PC-3 (cell line): ENCODE results near the gene MGST1. TPM values are rescaled to one million over a fixed set of nuclear protein-coding genes. Genes with fewer than 3 reads are reported as not detected.

Experiments
- ATAC-seq: fragments of 200-7000 bp; cut with Tn5 transposase; 2 replicates; pipeline ENCODE4 v1.9.1; 2020; ENCODE audit warnings: mild to moderate bottlenecking, moderate library complexity
- BruUV-seq: library from RNA; stranded (reverse); fragments of 400-500 nt; replicated peaks from 2 replicates; lab custom pipeline; 2021; lab: Mats Ljungman, UMichigan
- CTCF ChIA-PET: fragments of 300-600 bp; sonication (Branson Sonifier 250); formaldehyde crosslinking; loops from one replicate; lab custom pipeline; 2022; ENCODE audit warnings: antibody characterized with exemption; lab: Charles Lee
- POLR2A ChIA-PET: fragments of 300-600 bp; sonication (Branson Sonifier 250); formaldehyde crosslinking; loops from one replicate; lab custom pipeline; 2022; ENCODE audit warnings: antibody characterized with exemption; ENCODE audit not compliant: unreplicated experiment; lab: Charles Lee
- DNase-seq: peaks from one replicate; pipeline ENCODE4 v3.0.0-alpha.2; 2015
- H2AFZ ChIP-seq: fragments of 300-600 bp; sonication (generic); 2 replicates; pipeline ENCODE4 v1.6.0; 2016; ENCODE audit warnings: antibody characterized with exemption, low read length
- H3F3A ChIP-seq: fragments of 300-600 bp; sonication (generic); one replicate; pipeline ENCODE4 v1.6.0; 2017; ENCODE audit warnings: antibody characterized with exemption, low read length, control low read depth, mild to moderate bottlenecking; ENCODE audit not compliant: unreplicated experiment
- H3K27ac ChIP-seq: fragments of 300-600 bp; sonication (generic); 2 replicates; pipeline ENCODE4 v1.5.1; 2016; ENCODE audit warnings: mild to moderate bottlenecking, low read length
- H3K27me3 ChIP-seq: fragments of 300-600 bp; sonication (generic); 2 replicates; pipeline ENCODE4 v1.6.1; 2016; ENCODE audit warnings: low read length, mixed read lengths
- H3K36me3 ChIP-seq: fragments of 300-600 bp; sonication (generic); 2 replicates; pipeline ENCODE4 v1.6.1; 2016; ENCODE audit warnings: low read depth, mixed run types, low read length, mixed read lengths
- H3K4me1 ChIP-seq: fragments of 300-600 bp; sonication (generic); 2 replicates; pipeline ENCODE4 v1.5.1; 2016; ENCODE audit warnings: low read length; ENCODE audit not compliant: insufficient read depth
- H3K4me2 ChIP-seq: fragments of 300-600 bp; sonication (generic); 2 replicates; pipeline ENCODE4 v1.6.0; 2016; ENCODE audit warnings: low read length
- H3K4me3 ChIP-seq: fragments of 300-600 bp; sonication (generic); 2 replicates; pipeline ENCODE4 v1.5.1; 2016; ENCODE audit warnings: mild to moderate bottlenecking, low read length, mixed read lengths
- H3K79me2 ChIP-seq: fragments of 300-600 bp; sonication (generic); 2 replicates; pipeline ENCODE4 v1.6.1; 2017; ENCODE audit warnings: low read length, mixed read lengths
- H3K9ac ChIP-seq: fragments of 300-600 bp; sonication (generic); 2 replicates; pipeline ENCODE4 v1.6.0; 2016; ENCODE audit warnings: mild to moderate bottlenecking, low read length
- H3K9me2 ChIP-seq: fragments of 300-600 bp; sonication (generic); replicated peaks from 2 replicates; pipeline ENCODE4 v1.6.1; 2016; ENCODE audit warnings: mixed run types, low read length, mixed read lengths
- H3K9me3 ChIP-seq: fragments of 300-600 bp; sonication (generic); 2 replicates; pipeline ENCODE4 v1.6.1; 2016; ENCODE audit warnings: low read length, mixed read lengths
- H4K20me1 ChIP-seq: fragments of 300-600 bp; sonication (generic); 2 replicates; pipeline ENCODE4 v1.6.1; 2016; ENCODE audit warnings: low read length, mixed read lengths
- EZH2 ChIP-seq: fragments of 300-600 bp; sonication (generic); IDR thresholded peaks from one replicate; pipeline ENCODE4 v1.6.1; 2017; ENCODE audit warnings: antibody characterized with exemption, mild to moderate bottlenecking, low read length; ENCODE audit not compliant: unreplicated experiment
- EZH2phosphoT487 ChIP-seq: fragments of 300-600 bp; sonication (generic); IDR thresholded peaks from 2 replicates; pipeline ENCODE4 v1.6.1; 2018; ENCODE audit warnings: mild to moderate bottlenecking, antibody characterized with exemption, low read length, borderline replicate concordance
- intact Hi-C: fragments of 100-400 bp; cut with micrococcal nuclease; formaldehyde crosslinking; loops from 2 replicates; pipeline ENCODE4 v1.9.0; 2023
- total RNA-seq: library from RNA; depleted of rRNA; stranded (reverse); fragments of >200 nt; gene quantifications from 2 replicates; pipeline ENCODE4 v1.2.3, GENCODE V29; 2014
- TF ChIP-seq, protein P1 (sequence below): fragments of 300-600 bp; sonication (generic); conservative IDR thresholded peaks from 2 replicates; pipeline ENCODE4 v1.5.1; 2017; ENCODE audit warnings: antibody characterized with exemption, low read depth, mild to moderate bottlenecking, low read length

MGST1 gene
- total RNA-seq, 1 experiment from 2014 or later = 105 TPM

DNA sequence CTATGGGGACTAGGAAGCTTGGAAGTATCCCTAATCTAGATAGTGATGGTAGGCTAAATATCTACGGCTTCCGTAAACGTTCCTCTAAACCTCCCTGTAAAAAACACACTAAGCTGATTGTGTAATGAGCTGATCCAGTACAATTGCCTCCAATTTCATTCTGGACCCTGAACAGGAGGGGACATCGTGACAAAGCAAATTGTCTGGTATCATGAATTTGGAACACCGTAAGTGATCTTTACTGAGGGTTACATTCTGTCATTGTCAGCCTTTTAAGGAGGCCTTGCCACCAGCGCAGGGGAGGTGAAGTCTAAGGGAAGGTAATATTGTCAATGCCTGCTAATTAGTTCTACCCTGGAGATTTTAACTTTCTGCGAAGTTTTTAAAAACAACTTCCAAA is 487 bp upstream of the MGST1 start:
- H3K27me3 ChIP-seq = no peaks in the 10 kb centered on the region
- H3K9me3 ChIP-seq = no peaks in the 10 kb centered on the region
- no peak for DNase-seq
- peaks cover 57% of the 10 kb centered on the region for H3K79me2 ChIP-seq
- peaks cover 8% of the 10 kb centered on the region for H4K20me1 ChIP-seq
- H3K4me3 ChIP-seq = peak overlapping the region; percentile 93
- H3K9ac ChIP-seq = peak overlapping the region; percentile 99
- POLR2A ChIA-PET = no interaction called here
- H3K4me1 ChIP-seq = peaks cover 37% of the 10 kb centered on the region
- H3K36me3 ChIP-seq = peaks cover 6% of the 10 kb centered on the region
- intact Hi-C loops = loop anchor here (5.0 kb wide), 1 partner anchor 50 kb away; no protein-coding TSS in a partner anchor
- TSS peak; percentile 29 for BruUV-seq
- peak overlapping the region; percentile 89 for H3K4me2 ChIP-seq
- peak overlapping the region; percentile 99 for H3K27ac ChIP-seq
- H2AFZ ChIP-seq = peak overlapping the region; percentile 81
- no peak for TF ChIP-seq EZH2phosphoT487
- TF ChIP-seq, protein P1, sequence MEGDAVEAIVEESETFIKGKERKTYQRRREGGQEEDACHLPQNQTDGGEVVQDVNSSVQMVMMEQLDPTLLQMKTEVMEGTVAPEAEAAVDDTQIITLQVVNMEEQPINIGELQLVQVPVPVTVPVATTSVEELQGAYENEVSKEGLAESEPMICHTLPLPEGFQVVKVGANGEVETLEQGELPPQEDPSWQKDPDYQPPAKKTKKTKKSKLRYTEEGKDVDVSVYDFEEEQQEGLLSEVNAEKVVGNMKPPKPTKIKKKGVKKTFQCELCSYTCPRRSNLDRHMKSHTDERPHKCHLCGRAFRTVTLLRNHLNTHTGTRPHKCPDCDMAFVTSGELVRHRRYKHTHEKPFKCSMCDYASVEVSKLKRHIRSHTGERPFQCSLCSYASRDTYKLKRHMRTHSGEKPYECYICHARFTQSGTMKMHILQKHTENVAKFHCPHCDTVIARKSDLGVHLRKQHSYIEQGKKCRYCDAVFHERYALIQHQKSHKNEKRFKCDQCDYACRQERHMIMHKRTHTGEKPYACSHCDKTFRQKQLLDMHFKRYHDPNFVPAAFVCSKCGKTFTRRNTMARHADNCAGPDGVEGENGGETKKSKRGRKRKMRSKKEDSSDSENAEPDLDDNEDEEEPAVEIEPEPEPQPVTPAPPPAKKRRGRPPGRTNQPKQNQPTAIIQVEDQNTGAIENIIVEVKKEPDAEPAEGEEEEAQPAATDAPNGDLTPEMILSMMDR = no peak
- no peaks in the 10 kb centered on the region for H3K9me2 ChIP-seq
- ATAC-seq = no peak
- CTCF ChIA-PET = no interaction called here
- H3F3A ChIP-seq = peaks cover 3% of the 10 kb centered on the region

DNA sequence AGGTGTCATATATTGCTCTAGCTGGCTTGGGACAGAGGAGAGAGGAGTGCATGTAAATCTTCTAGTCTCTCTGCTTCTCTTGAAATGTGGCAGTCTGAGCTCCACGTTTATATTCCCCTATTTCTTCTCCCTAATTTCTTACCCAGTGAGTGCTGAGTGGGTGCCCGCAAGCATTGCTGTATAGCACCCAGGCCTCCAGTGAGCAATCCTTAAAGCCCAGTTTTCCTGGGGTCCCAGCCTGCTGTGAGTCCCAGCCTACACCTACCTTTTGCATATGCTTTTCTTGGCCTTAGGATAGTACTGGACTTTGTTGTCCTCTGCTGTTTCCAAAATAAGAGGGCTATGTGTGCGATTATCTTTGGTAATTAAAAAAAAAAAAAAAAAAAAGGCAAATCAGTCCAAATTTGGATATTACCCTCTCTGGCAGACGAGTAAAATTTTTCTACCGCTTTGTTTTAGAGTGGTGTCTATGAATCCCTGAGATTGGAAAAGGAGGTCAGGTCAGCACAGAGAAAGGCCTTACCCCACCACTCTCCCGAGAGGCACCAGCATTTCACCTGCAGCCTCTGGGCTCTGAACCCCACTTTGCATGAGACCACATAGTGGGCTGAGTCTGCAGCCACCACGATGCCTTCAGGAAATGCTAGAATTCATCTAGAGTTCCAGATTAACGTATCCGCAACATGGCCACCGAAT is 1.1 kb downstream of the MGST1 start:
- H3K79me2 ChIP-seq = peaks cover 73% of the 10 kb centered on the region
- ChIA-PET CTCF (no interaction called here), POLR2A (no interaction called here)
- intact Hi-C loops = loop anchor here (5.0 kb wide), 1 partner anchor 51 kb away; no protein-coding TSS in a partner anchor
- ATAC-seq = peak; percentile 3
- no peak for DNase-seq
- peaks cover 17% of the 10 kb centered on the region for H4K20me1 ChIP-seq
- peaks cover 19% of the 10 kb centered on the region for H3K36me3 ChIP-seq
- no peaks in the 10 kb centered on the region for H3K27me3 ChIP-seq
- H3K4me2 ChIP-seq = peak overlapping the region; percentile 89
- BruUV-seq = TSS peak; percentile 71
- H3K27ac ChIP-seq = peak overlapping the region; percentile 99
- H3K4me3 ChIP-seq = peak overlapping the region; percentile 93
- peaks cover 3% of the 10 kb centered on the region for H3F3A ChIP-seq
- H3K9me2 ChIP-seq = no peaks in the 10 kb centered on the region
- H3K9me3 ChIP-seq = no peaks in the 10 kb centered on the region
- H3K4me1 ChIP-seq = peaks cover 45% of the 10 kb centered on the region
- TF ChIP-seq, protein P1 = no peak
- TF ChIP-seq EZH2phosphoT487 (no peak), EZH2 (no peak)
- no peak overlapping the region for H2AFZ ChIP-seq
- peak overlapping the region; percentile 99 for H3K9ac ChIP-seq

DNA sequence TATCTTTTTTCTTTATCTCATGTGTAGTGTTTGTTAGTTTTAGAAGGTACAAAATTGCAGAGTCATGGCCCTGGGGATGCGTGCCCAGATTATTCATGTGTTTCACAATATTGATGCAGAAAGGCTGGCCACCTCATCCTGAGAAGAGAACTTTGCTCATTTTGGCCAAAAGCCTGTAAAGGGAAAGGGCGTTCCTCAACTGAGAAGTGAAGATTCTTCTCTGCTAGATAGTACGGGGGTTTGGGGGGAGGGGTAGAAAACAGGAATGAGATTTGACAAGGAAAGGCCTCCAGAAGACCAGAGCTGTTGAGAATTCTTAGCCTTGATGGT is 1.7 kb downstream of the MGST1 start:
- H3K27me3 ChIP-seq = no peaks in the 10 kb centered on the region
- ChIA-PET CTCF (interaction anchor here (0.6 kb wide), 1 partner anchor 9 kb away, joined by 5 read pairs; no protein-coding TSS in a partner anchor), POLR2A (no interaction called here)
- H3K4me1 ChIP-seq = peaks cover 42% of the 10 kb centered on the region
- peak overlapping the region; percentile 93 for H3K4me3 ChIP-seq
- H3F3A ChIP-seq = peaks cover 3% of the 10 kb centered on the region
- peak overlapping the region; percentile 99 for H3K27ac ChIP-seq
- H3K79me2 ChIP-seq = peaks cover 78% of the 10 kb centered on the region
- TF ChIP-seq, protein P1 = no peak
- TF ChIP-seq EZH2 (no peak), EZH2phosphoT487 (no peak)
- H3K4me2 ChIP-seq = peak overlapping the region; percentile 89
- ATAC-seq = peak; percentile 29
- peaks cover 20% of the 10 kb centered on the region for H4K20me1 ChIP-seq
- H3K9me2 ChIP-seq = no peaks in the 10 kb centered on the region
- no TSS peak for BruUV-seq
- no peak overlapping the region for H2AFZ ChIP-seq
- H3K36me3 ChIP-seq = peaks cover 22% of the 10 kb centered on the region
- no peaks in the 10 kb centered on the region for H3K9me3 ChIP-seq
- intact Hi-C loops = loop anchor here (5.0 kb wide), 1 partner anchor 52 kb away; no protein-coding TSS in a partner anchor
- peak; percentile 91 for DNase-seq
- H3K9ac ChIP-seq = peak overlapping the region; percentile 99
